Chondrocyte (in vitro differentiated cells): ENCODE data around the gene RFX3. TPM values are rescaled to one million over a fixed set of nuclear protein-coding genes. Genes with fewer than 3 reads are reported as not detected.

Experiments used
- DNase-seq: peaks from one replicate; pipeline ENCODE4 v3.0.0; 2021; ENCODE audit warnings: mixed read lengths, low spot score
- H3K27ac Mint-ChIP-seq: one replicate; pipeline ENCODE4 v1.8.0; 2021; ENCODE audit warnings: mild to moderate bottlenecking, moderate library complexity, mixed read lengths; ENCODE audit not compliant: unreplicated experiment
- H3K27me3 Mint-ChIP-seq: 2 replicates; pipeline ENCODE4 v1.8.0; 2021; ENCODE audit warnings: low read depth, mixed read lengths
- H3K36me3 Mint-ChIP-seq: 2 replicates; pipeline ENCODE4 v1.8.0; 2021; ENCODE audit warnings: low read depth, mixed read lengths
- H3K4me1 Mint-ChIP-seq: 2 replicates; pipeline ENCODE4 v1.8.0; 2021; ENCODE audit warnings: low read depth, mild to moderate bottlenecking, mixed read lengths
- H3K4me3 Mint-ChIP-seq: one replicate; pipeline ENCODE4 v1.8.0; 2021; ENCODE audit warnings: mild to moderate bottlenecking, moderate library complexity, mixed read lengths; ENCODE audit not compliant: unreplicated experiment
- H3K9me3 Mint-ChIP-seq: 2 replicates; pipeline ENCODE4 v1.8.0; 2021; ENCODE audit warnings: low read depth, mixed read lengths
- CTCF ChIP-seq: fragments of 200-600 bp; sonication (generic); IDR thresholded peaks from 2 replicates; pipeline ENCODE4 v1.5.0; 2021; ENCODE audit warnings: antibody characterized with exemption, mild to moderate bottlenecking, moderate library complexity
- total RNA-seq: library from RNA; stranded (reverse); gene quantifications from 3 replicates; pipeline ENCODE4 v1.2.1, GENCODE V29; 2021

RFX3 gene
- total RNA-seq, 1 donor from 2014 or later, result 4.1 TPM

- Mint-ChIP-seq H3K27ac (no peak overlapping the region), H3K36me3 (peaks cover 4% of the 10 kb centered on the region), H3K4me3 (no peak overlapping the region), H3K27me3 (no peaks in the 10 kb centered on the region), H3K4me1 (peaks cover 4% of the 10 kb centered on the region), H3K9me3 (peaks cover 15% of the 10 kb centered on the region)
- DNase-seq, result no peak
- no peak for TF ChIP-seq CTCF
These were observed 134.4 kb downstream of the RFX3 start for GRCh38 chr9:3391414-3391813.

GRCh38 chr9:3386753-3387152, 139.0 kb downstream of the RFX3 start:
- H3K4me1 Mint-ChIP-seq, result no peaks in the 10 kb centered on the region
- no peak for TF ChIP-seq CTCF
- H3K9me3 Mint-ChIP-seq, result peaks cover 15% of the 10 kb centered on the region
- no peak for DNase-seq
- no peak overlapping the region for H3K4me3 Mint-ChIP-seq
- H3K27me3 Mint-ChIP-seq, result no peaks in the 10 kb centered on the region
- H3K36me3 Mint-ChIP-seq, result peaks cover 4% of the 10 kb centered on the region
- H3K27ac Mint-ChIP-seq, result no peak overlapping the region

GRCh38 chr9:3385871-3386270, 139.9 kb downstream of the RFX3 start:
- H3K36me3 Mint-ChIP-seq, result peaks cover 4% of the 10 kb centered on the region
- H3K4me1 Mint-ChIP-seq, result no peaks in the 10 kb centered on the region
- no peak for DNase-seq
- H3K27ac Mint-ChIP-seq, result no peak overlapping the region
- H3K4me3 Mint-ChIP-seq, result no peak overlapping the region
- TF ChIP-seq CTCF, result no peak
- H3K9me3 Mint-ChIP-seq, result peaks cover 15% of the 10 kb centered on the region
- no peaks in the 10 kb centered on the region for H3K27me3 Mint-ChIP-seq

- Mint-ChIP-seq H3K27ac (no peak overlapping the region), H3K4me1 (peaks cover 4% of the 10 kb centered on the region), H3K4me3 (no peak overlapping the region), H3K27me3 (no peaks in the 10 kb centered on the region), H3K36me3 (no peaks in the 10 kb centered on the region), H3K9me3 (no peaks in the 10 kb centered on the region)
- no peak for DNase-seq
- TF ChIP-seq CTCF, result no peak
These were observed 154.0 kb downstream of the RFX3 start for GRCh38 chr9:3371842-3372241.

- no peak for DNase-seq
- Mint-ChIP-seq H3K4me1 (peaks cover 4% of the 10 kb centered on the region), H3K27ac (no peak overlapping the region), H3K4me3 (no peak overlapping the region), H3K9me3 (no peaks in the 10 kb centered on the region), H3K27me3 (no peaks in the 10 kb centered on the region), H3K36me3 (no peaks in the 10 kb centered on the region)
- TF ChIP-seq CTCF, result no peak
These were observed 155.1 kb downstream of the RFX3 start for GRCh38 chr9:3370715-3371114.
